Activated effector memory CD4-positive, alpha-beta T cell treated with anti-CD3 and anti-CD28 coated beads, Interleukin-2, amount 50 U/mL, for 16 hours (primary cell): Measurements from ENCODE around the gene NFATC1.

Experiments used
- DNase-seq: peaks from one replicate; pipeline ENCODE4 v3.0.0-alpha.2; 2020

Gene NFATC1

DNA sequence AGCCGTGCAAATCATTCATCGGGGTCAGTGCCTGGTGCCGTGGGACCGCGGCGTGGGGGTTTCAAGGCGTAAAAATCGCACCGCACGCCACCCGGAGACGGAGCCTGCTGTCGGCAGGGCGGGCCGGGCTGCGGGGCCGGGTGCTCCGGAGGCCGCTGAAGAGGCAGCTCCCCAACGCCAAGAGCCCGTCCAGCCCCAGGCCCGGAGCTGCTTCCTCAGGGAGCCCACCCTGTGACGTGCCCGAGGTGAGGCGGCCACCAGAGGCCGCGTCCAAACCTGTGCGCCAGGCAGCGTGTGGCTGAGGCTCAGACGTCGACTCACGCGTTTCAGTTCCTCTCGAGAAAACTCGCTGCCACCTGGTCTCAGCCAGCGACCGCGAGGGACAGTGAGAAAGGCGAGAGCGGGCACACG lies 98.1 kb downstream of the NFATC1 start:
- peak; percentile 41 for DNase-seq

DNA sequence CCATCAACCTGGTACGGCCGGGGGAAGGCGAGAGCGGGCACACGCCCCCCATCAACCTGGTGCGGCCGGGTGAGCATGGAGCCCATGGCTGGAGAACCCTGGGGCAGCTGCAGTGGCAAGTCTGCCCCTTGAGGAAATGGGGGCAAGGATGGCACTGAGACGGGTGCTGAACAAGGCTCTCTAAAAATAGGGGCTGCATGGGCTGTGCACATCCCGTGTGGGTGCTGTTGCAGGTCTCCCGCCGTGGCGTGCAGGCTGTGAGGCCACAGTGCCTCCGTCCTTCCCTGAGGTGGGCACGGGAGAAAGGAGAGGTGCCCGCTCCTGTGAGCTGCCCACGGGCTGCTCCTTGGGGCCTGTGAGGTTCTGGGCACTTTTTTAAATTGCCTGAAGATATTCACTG lies 99.2 kb downstream of the NFATC1 start:
- peak; percentile 27 for DNase-seq

DNA sequence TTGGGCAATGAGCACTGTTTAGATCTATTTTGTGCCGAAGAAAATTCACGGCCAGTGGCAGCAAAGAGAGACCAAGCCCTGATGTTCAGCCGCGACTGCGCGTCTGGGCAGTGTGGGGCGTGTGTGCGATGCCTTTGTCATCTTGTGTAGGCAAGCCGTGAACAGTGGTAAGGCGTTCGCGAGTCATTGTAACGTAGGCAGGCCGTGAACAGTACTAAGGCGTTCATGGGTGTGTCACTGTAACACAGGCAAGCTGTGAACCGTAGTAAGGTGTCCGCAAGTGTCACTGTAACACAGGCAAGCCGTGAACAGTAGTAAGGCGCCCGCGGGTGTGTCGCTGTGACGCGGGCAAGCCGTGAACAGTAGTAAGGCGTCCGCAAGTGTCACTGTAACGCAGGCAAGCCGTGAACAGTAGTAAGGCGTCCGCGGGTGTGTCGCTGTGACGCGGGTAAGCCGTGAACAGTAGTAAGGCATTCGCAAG lies 99.9 kb downstream of the NFATC1 start:
- DNase-seq = peak; percentile 42

DNA sequence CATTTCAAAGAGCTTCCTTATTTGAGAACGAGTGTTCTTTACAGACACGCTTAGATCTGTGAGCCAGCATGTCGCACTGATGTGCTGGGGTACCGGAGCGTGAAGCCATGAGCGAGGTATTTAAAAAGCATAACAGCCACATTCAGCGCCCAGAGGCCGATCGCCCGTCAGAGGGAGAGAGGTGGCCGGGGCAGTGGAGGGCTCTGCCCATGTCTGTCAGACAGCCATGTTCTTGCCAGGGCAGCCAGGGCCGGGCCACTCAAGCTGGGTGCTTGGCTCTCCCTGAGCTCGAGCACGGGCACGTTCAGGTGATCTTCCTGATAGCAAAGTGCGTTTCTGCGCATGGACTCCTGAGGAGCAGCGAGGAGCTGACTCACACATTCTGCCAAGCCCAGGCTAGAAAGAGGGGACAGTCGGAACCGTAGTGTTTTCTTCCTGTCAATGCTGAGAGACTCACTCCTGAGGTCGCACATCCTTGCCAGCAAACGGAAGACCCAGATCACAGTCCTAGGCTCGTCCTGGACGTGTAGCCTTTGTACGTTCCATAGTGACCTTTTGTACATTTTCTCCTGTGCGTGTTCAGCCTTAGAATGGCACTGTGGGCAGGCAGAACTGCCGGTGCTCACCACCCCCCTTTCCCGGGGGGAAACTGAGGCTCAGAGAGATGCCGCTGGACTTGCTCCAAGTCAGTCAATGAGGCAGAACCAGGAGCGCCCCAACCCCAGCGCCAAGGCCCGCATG lies 100.7 kb downstream of the NFATC1 start:
- DNase-seq = peak; percentile 49

DNA sequence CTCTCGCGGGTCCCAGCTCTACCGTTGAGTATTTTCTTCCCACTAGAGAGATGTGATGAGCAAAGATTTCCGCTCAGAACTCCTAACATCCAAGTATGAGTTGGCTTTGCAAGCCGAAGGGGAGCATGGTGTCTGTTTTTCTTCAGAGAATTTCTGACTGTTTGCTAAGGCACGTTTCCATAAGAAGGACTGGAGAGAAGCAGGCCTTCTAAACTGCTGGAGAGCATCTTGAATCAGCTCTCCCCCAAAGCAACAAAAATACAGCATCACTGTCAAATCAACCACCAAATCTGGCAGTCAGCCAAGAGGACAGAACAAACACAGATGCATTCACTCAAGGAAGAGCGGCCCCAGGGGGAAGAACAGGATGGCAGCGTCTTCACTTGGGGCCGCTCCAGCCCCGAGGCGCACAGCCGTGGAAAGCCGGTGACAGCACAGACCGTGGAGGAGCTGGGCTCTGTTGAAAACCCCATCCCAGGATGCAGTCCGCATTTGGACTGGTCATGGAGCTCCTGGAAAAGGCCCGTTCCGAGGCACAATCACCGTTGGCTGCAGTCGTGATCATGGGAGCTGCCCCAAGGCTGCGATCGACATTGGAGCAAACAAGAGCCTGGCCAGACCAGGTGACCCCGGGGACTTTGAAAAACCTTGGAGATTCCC lies 101.4 kb downstream of the NFATC1 start:
- peak; percentile 14 for DNase-seq

DNA sequence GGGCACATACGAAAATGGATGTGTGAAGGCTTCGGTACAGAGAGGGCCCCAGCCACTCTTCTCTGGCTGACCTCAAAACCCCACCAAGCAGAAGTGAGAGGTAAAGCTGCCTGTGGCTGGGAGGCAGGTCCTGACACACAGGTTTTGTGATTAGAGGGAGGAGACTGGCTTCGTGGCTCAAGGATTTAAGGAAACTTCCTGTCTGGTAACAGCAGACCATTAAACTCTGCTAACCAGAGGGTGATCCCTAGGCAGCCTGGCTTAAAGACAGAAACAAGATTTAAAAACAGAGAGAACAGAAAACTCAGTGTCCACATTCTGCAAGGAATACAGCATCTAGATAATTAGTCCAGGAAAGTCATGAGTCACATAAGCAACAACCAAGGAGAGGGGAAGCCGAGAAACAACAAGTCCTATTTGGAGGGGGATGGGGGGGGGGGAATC lies 101.9 kb downstream of the NFATC1 start:
- DNase-seq = peak; percentile 10

DNA sequence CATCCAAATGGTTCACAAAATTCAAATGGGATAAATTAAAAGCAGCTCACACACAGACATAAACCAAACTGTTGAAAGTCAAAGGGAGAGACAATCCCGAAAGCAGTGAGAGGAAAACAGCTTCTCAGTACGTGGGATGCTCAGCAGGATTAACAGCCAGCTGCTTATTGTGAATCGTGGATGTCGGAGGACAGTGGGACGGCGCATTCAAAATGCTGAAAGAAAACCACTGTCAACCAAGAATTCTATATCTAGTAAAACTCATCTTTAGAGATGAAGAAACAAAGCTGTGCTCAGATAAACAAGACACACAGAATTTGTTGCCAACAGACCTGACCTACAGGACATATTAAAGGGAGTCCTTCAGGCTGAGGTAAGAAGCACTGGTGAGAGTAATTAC lies 102.9 kb downstream of the NFATC1 start:
- DNase-seq = no peak

DNA sequence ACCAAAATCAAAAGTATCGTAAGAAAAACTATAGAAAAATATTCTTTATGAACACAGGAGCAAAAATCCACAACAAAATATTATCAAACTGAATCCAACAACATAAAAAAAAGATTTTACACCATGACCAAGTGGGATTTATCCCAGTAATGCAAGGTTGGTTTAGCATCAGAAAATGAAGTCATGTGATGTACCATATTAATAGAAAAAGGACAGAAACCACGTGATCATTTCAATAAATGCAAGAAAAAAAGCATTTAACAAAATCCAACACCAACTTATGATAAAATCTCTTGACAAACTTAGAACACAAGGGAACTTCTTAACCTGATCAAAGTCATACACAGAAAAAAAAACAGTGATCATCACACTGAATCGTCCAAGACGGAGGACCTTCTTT lies 105.3 kb downstream of the NFATC1 start:
- no peak for DNase-seq

DNA sequence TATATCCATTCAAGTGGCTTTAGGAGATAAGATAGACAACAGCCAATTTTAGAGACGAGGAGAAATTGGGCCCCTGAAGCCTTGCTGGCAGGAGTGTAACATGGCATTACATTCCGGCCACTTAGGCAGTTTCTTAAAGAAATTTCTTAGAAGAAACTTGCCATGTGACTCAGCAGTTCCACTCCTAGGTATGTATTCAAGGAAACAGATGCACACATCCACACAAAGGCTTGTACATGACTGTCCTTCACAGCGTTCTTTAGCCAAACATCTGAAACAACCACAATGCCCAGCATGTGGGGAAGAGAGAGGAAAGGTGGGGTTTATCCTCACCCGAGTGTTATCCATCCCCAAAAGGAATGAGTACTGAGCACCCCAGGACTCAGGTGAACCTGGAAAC lies 107.1 kb downstream of the NFATC1 start:
- DNase-seq = peak; percentile 6

DNA sequence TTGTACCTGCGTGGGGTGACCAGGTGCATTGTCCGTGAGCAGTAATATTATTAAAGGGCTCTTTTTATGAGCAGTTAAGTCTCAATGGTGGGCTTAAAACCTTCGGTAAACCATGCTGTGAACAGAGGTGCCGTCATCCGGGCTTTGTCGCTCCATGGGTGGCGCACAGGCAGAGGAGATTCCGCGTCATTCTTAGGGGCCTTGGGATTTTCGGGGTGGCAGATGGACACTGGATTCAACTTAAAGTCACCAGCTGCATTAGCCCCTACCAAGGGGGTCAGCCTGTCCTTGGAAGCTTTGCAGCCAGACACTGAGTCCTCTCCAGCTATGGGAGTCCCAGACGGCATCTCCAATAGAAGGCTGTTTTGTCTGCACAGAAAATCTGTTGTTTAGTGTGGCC lies 107.7 kb downstream of the NFATC1 start:
- DNase-seq = peak; percentile 33

DNA sequence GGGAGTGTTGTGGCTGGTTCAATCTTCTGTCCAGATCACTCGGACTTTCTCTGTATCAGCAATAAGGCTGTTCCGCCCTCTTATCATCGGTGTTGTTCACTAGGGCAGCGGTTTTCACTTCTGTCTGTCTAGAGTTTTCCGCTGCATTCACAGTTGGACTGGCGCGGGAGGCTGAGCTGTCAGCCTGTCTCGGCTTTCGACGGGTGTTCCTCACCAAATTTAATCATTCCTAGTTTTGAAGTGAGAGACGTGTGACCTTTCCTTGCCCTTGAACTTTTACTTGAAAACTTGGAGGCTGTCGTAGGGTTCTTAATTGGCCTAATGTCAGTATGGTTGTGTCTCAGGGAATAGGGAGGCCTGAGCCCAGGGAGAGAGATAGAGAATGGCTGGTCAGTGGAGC lies 108.3 kb downstream of the NFATC1 start:
- DNase-seq = peak; percentile 61

DNA sequence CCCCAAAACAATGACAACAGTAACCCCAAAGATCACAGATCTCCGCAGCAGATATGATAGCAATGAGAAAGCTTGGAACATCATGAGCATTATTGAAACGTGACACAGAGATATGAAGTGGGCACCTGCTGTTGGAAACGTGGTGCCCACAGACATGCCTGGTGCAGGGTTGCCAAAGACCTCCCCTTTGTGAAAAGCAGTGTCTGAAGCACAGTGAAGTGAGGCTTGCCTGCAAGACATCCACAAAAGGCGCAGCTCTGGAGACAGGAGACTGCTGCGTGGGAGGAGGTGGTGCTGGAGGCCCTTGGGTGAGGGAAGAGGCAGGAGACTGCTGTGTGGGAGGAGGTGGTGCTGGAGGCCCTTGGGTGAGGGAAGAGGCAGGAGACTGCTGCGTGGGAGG lies 108.8 kb downstream of the NFATC1 start:
- DNase-seq = peak; percentile 63

DNA sequence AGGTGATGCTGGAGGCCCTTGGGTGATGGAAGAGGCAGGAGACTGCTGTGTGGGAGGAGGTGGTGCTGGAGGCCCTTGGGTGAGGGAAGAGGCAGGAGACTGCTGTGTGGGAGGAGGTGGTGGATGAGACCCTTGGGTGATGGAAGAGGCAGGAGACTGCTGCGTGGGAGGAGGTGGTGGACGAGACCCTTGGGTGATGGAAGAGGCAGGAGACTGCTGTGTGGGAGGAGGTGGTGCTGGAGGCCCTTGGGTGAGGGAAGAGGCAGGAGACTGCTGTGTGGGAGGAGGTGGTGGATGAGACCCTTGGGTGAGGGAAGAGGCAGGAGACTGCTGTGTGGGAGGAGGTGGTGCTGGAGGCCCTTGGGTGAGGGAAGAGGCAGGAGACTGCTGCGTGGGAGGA lies 109.7 kb downstream of the NFATC1 start:
- peak; percentile 27 for DNase-seq

DNA sequence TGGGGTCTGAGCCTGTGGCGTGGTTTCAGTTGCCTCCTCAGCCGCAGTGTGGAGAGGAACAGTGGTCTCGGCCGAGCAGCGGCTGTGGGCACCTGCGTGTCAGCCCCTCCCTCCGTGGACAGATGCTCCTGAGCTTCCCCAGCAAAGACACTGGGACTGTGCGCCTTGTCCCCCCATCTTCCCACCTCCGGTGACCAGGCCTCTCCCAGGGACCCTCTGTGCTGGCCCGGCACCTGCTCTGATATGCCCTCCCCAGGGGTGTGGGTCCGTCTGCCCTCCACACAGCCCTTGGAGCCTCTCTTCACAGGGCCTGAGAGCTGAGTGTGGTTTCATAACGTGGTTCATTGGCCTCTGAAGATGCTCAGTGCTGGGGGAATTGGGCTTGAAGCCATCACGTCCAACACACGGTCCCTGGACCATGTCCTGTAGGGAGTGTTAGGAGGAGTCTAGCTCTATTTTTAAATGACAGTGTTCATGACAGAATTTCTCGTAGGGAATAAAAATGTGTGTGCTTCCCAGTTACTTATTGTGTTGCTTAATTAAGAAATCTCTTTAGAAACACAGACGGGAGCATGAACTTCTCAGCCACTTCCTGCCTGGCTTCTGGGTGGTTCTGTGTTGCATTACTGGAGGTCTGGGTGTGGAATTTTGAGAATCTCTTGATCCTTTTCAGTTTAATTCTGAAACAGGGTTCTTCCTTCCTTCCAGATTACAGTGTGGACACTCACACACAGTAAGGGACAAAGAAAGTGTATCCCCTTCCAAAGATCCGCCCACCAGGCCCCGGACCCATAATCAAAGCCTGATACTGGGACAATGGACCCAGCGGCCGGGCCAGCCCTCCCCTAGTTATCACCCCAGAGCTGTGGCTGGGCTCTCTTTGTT lies 110.7 kb downstream of the NFATC1 start:
- DNase-seq = peak; percentile 57

DNA sequence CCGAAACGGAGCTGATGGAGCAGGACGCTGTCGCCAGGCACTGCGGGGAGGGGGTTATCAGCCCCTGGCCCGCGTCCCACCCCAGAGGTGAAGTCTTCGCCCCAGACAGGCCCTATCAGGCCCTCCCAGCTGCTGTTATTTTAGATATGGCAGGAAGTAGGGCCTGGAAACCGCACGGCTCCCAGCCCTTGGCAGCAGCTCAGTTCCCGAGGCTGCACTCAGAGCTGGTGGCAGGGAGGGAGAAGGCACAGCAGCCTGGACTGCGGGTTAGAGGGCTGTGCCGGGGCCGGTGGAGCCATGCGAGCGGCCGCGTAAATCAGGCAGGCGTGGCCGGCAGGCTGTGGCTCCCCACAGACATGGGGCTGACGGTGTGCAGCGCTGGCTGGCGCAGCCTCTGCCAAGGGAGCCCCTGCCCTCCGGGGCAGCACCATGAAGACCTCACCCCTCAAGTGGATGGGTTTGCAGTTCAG lies 111.4 kb downstream of the NFATC1 start:
- peak; percentile 62 for DNase-seq

DNA sequence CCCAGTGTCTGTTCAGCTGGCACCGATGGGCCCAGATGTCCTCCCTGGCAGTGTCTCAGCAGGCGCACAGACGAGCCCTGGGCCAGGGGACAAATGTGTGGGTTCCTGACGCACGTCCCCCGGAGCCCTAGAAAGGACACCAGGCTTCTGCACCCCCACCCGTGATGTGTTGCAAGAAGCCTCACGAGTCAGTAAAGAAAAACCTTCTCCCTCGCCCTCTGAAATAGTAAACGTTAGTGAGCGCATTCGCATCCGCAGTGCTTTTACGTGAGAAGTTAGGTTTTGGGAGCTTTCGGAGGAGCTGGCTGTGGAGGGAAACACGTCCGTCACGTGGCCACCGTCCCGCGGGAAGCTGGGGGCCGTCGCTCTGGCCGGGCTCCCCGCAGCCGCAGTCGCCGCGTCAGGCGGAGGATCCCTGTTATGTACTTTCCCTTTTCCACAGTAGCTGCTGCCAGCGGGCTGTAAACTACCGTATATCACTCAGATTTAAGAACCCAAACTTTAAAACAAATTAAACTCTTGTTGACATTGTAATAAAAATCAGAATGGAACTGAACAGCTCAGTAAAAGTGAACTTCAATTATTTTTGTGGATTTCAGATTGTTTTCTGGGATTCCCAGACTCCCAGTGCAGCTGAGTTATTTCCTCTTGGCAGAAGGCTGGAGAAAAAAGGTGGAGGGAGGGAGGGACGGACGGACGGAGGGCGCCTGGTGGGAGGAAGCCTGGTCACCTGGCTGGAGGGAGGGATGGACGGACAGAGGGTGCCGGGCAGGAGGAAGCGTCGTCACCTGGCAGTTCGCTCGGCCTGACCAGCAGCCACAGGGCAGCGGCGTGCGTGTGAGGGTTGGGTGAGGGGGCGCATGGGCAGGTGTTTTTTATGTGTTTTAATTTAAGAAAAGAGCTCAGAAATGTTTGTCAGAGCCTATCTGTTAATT lies 112.1 kb downstream of the NFATC1 start:
- peak; percentile 61 for DNase-seq

DNA sequence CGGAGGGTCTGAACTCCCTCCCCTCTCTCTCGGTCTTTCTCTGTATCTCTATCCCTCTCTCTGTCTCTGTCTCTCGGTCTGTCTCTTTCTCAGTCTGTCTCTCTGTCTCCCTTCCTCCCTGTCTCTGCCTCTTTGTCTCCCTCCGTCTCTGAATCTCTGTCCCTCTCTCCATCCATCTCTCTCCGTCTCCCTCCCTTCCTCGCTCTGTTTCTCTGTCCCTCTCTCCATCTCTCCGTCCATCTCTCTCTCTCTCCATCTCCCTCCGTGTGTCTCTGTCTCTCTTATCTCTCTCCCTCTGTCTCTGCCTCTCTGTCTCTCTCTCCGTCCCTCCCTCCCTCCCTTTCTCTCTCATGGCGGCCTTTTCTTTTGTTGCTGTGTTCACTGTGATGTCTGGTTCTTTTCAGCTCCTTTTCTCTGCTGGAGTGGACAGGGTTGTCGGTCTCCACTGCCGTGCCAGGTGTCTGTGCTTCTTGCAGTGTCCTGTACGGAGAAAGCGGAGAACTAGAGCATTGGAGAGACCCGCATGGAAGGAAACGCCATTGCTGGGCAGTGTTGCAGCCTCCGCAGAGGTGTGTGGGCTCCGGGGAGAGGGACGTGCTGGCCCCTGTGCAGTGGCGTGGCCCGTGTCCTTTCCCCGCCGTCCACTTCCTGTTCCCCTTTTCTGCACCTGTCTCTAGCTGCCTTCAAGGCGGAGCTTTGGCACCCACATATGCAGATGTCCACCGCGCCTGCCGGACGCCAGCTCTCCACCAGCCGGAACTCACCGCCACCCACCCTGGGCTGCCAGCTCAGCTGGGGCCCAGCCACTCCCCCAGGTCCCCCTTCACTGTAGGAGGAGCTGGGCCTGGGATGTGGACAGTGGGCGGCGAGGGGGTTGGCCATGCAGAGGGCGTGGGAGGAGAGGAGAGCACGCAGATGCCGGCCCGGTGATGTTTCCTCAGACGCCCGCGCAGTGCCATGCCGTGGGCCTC lies 113.1 kb downstream of the NFATC1 start:
- DNase-seq = peak; percentile 5

DNA sequence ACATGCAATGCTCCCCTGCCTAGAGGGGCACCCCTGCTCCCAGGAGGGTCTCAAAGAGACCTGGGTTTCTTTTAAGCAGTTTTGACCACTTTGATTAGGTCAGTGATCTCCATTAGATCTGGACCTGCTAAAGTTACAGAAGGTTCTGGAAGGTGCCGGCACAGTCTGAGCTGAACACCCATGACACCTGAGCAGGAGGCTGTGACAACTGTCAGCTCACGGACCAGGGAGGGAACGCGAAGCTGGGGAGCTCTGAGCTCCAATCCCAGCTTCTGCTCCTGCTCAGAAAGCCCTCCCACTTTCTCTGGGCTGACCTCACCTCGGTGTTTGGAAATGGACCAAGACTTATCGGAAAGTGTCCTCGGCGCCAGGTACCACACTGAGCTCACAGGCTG lies 113.8 kb downstream of the NFATC1 start:
- peak; percentile 61 for DNase-seq

DNA sequence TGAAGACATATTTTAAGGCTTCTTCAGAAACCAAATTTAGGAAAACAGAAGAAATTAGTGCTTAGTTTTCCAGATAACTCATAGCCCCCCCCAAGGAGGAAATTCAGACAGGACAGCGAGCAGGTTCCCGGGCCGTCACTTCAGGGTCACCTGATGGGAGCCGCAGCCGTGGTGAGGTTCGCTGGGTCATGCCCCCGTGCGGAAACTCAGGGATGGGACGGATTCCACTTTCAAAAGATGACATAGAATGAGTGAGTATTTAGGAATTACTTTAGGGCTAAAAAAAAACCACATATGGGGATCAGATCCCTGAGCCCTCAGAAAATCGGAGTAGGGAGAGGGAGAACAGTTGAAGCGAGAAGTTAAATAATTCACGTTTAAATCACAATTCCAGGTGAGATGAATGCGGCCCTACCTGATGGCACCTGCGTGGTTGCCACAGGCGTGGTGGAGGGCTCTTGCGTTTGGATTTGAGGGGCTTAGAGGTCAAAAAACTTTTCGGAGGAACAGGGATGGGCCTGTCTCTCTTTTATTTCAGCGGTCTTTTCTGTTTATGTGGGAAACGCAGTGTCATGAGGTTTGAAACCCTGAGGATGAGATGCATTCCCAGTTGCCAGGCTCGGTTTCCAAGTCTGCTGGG lies 114.4 kb downstream of the NFATC1 start:
- DNase-seq = peak; percentile 17

DNA sequence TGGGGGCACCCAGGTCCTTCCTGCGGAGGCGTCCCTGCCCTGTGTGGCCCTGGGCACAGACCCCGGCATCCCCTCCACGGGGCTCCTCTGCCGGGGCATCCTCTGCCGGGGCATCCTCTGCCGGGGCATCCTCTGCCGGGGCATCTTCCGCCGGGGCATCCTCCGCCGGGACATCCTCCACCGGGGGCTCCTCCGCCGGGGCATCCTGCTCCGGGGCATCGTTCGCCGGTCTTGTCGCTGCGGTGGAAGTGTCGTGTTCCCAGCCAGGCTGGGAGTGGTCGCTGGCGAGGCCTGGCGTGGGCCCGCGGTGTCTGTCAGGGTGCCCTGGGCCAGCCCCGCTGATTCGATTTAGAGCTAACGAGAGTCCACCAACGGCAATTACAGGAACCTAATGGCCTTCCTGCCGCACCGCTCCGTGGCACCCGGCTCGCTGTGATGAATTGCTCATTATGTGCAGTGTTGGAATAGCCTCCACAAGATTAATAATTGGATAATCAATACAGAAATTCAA lies 115.1 kb downstream of the NFATC1 start:
- peak; percentile 50 for DNase-seq
